Small intestine (tissue), 7 donors: ENCODE measurements around the gene MUL1. TPM values are rescaled to one million over a fixed set of nuclear protein-coding genes. Genes with fewer than 3 reads are reported as not detected.

ENCODE experiments used
- DNase-seq, 2 donors: peaks; one replicate each; pipeline versions ENCODE4 v3.0.0 to v3.0.0-alpha.2; 2013
- FAIRE-seq: peaks from 2 replicates; lab custom pipeline; 2012; peaks lifted over from hg19 to GRCh38; lab: Jason Lieb, UNC
- H3K27ac ChIP-seq, 3 donors: one replicate each; pipeline ENCODE4 v1.5.1; 2013; ENCODE audit warnings: low read length in 2 of 3, mild to moderate bottlenecking in 2 of 3, control low read depth in 1 of 3, inconsistent platforms in 1 of 3, low read depth in 1 of 3, moderate library complexity in 1 of 3
- H3K27me3 ChIP-seq, 3 donors: one replicate each; pipeline ENCODE4 v1.6.1; 2013; ENCODE audit warnings: low read length in 3 of 3, inconsistent platforms in 1 of 3; ENCODE audit not compliant: control insufficient read depth in 3 of 3, insufficient read depth in 3 of 3
- H3K36me3 ChIP-seq, 3 donors: one replicate each; pipeline ENCODE4 v1.6.1; 2013; ENCODE audit warnings: low read length in 3 of 3, inconsistent platforms in 1 of 3, low read depth in 1 of 3, mild to moderate bottlenecking in 1 of 3, moderate library complexity in 1 of 3; ENCODE audit not compliant: control insufficient read depth in 3 of 3, insufficient read depth in 2 of 3
- H3K4me1 ChIP-seq, 3 donors: one replicate each; pipeline ENCODE4 v1.6.1; 2013; ENCODE audit warnings: low read length in 2 of 3, inconsistent platforms in 1 of 3, low read depth in 1 of 3, mild to moderate bottlenecking in 1 of 3, moderate library complexity in 1 of 3; ENCODE audit not compliant: control insufficient read depth in 3 of 3, insufficient read depth in 2 of 3
- H3K4me3 ChIP-seq, 3 donors: one replicate each; pipeline ENCODE4 v1.5.1; 2013; ENCODE audit warnings: low read length in 3 of 3, control low read depth in 1 of 3, inconsistent platforms in 1 of 3, low read depth in 1 of 3, mild to moderate bottlenecking in 1 of 3, moderate library complexity in 1 of 3
- H3K9me3 ChIP-seq, 2 donors: one replicate each; pipeline ENCODE4 v1.6.1; 2013; ENCODE audit warnings: low read depth in 1 of 2, low read length in 1 of 2; ENCODE audit not compliant: control insufficient read depth in 2 of 2, insufficient read depth in 1 of 2
- WGBS, 3 donors: extraction: QIAGEN DNeasy Blood & Tissue Kit; methylation state at CpG; one replicate each; pipeline ENCODE4 v1.1.7; 2013; 5-methylcytosine and 5-hydroxymethylcytosine counted together
- polyA plus RNA-seq, 4 donors: library from polyadenylated mRNA; stranded (reverse) in 3 of 4; unstranded in 1 of 4; fragments of 200-250 nt in 3 of 4; fragments of 120-200 nt in 1 of 4; gene quantifications; one replicate each; pipeline versions ENCODE4 v1.2.1 to v1.2.3, GENCODE V29; 2013
- donor health status: healthy with polysubstance abuse.
- donor health status: control.
- donor health status: control.
- donor health status: Bipolar disorder and iron deficiency.
- donor health status: healthy.

The MUL1 gene
- polyA plus RNA-seq, 4 donors: 6.9 to 22.8 (median 16.7) TPM

GRCh38 chr1:20546637-20547036 is 38.7 kb upstream of the MUL1 start:
- Histone ChIP-seq H3K27ac (no peak overlapping the region), H3K36me3 (no peaks in the 10 kb centered on the region), H3K4me3 (no peak overlapping the region), H3K9me3 (no peaks in the 10 kb centered on the region), H3K4me1 (no peaks in the 10 kb centered on the region), H3K27me3 (peaks cover 0 to 24% (median 11%) of the 10 kb centered on the region in 3 donors)
- WGBS, 3 donors: 72 to 84% (median 81%) methylated on average over 3 of the region's 3 CpGs
- no peak for FAIRE-seq
- DNase-seq: no peak

GRCh38 chr1:20540281-20540680 is 32.3 kb upstream of the MUL1 start:
- Histone ChIP-seq H3K36me3 (no peaks in the 10 kb centered on the region), H3K4me1 (no peaks in the 10 kb centered on the region), H3K27ac (no peak overlapping the region), H3K9me3 (no peaks in the 10 kb centered on the region), H3K27me3 (peaks cover 0 to 23% (median 5%) of the 10 kb centered on the region in 3 donors), H3K4me3 (no peak overlapping the region)
- DNase-seq (no peak), FAIRE-seq (no peak)
- WGBS, 3 donors: 89 to 100% (median 92%) methylated on average over 1 of the region's 1 CpG

- Histone ChIP-seq H3K27ac (no peak overlapping the region), H3K4me1 (no peaks in the 10 kb centered on the region), H3K36me3 (no peaks in the 10 kb centered on the region), H3K9me3 (no peaks in the 10 kb centered on the region), H3K27me3 (peaks cover 0 to 28% (median 5%) of the 10 kb centered on the region in 3 donors), H3K4me3 (no peak overlapping the region)
- 59 to 78% (median 68%) methylated on average over 3 of the region's 3 CpGs for whole genome bisulfite sequencing, 3 donors
- FAIRE-seq (no peak), DNase-seq (no peak)
These were observed 31.0 kb upstream of the MUL1 start for GRCh38 chr1:20538760-20539551.

- no peak for FAIRE-seq
- no peak for DNase-seq
- 13 to 35% (median 24%) methylated on average over 2 of the region's 2 CpGs for WGBS, 3 donors
- no peaks in the 10 kb centered on the region for H3K36me3 ChIP-seq
- H3K9me3 ChIP-seq: no peaks in the 10 kb centered on the region
- H3K27ac ChIP-seq: no peak overlapping the region
- H3K4me1 ChIP-seq: no peaks in the 10 kb centered on the region
- peaks cover 0 to 28% (median 5%) of the 10 kb centered on the region in 3 donors for H3K27me3 ChIP-seq
- H3K4me3 ChIP-seq: no peak overlapping the region
These were observed 30.3 kb upstream of the MUL1 start for GRCh38 chr1:20538227-20538626.

- Histone ChIP-seq H3K27ac (no peak overlapping the region), H3K9me3 (no peaks in the 10 kb centered on the region), H3K36me3 (no peaks in the 10 kb centered on the region), H3K4me3 (no peak overlapping the region), H3K4me1 (no peaks in the 10 kb centered on the region), H3K27me3 (peaks cover 0 to 27% (median 6%) of the 10 kb centered on the region in 3 donors)
- 59 to 62% (median 61%) methylated on average over 12 of the region's 12 CpGs for WGBS, 3 donors
- FAIRE-seq (no peak), DNase-seq (no peak)
These were observed 26.9 kb upstream of the MUL1 start for GRCh38 chr1:20534659-20535417.

- WGBS, 3 donors: 41 to 51% (median 47%) methylated on average over 4 of the region's 4 CpGs
- Histone ChIP-seq H3K27ac (no peak overlapping the region), H3K36me3 (no peaks in the 10 kb centered on the region), H3K9me3 (no peaks in the 10 kb centered on the region), H3K4me3 (no peak overlapping the region), H3K4me1 (no peaks in the 10 kb centered on the region), H3K27me3 (peaks cover 0 to 34% (median 8%) of the 10 kb centered on the region in 3 donors)
- DNase-seq: no peak
- FAIRE-seq: no peak
These were observed 25.7 kb upstream of the MUL1 start for GRCh38 chr1:20533635-20534034.

GRCh38 chr1:20530901-20531300 is 22.9 kb upstream of the MUL1 start:
- Histone ChIP-seq H3K27me3 (peaks cover 0 to 46% (median 8%) of the 10 kb centered on the region in 3 donors), H3K4me1 (no peaks in the 10 kb centered on the region), H3K9me3 (no peaks in the 10 kb centered on the region), H3K4me3 (no peak overlapping the region), H3K27ac (no peak overlapping the region), H3K36me3 (no peaks in the 10 kb centered on the region)
- DNase-seq (no peak), FAIRE-seq (no peak)
- WGBS, 3 donors: 57 to 64% (median 64%) methylated on average over 6 of the region's 6 CpGs

GRCh38 chr1:20530306-20530705 is 22.4 kb upstream of the MUL1 start:
- no peaks in the 10 kb centered on the region for H3K9me3 ChIP-seq
- DNase-seq (no peak), FAIRE-seq (no peak)
- no peaks in the 10 kb centered on the region for H3K4me1 ChIP-seq
- H3K27me3 ChIP-seq: peaks cover 0 to 44% (median 8%) of the 10 kb centered on the region in 3 donors
- WGBS, 3 donors: 21 to 33% (median 27%) methylated on average over 8 of the region's 8 CpGs
- H3K4me3 ChIP-seq: no peak overlapping the region
- no peaks in the 10 kb centered on the region for H3K36me3 ChIP-seq
- H3K27ac ChIP-seq: no peak overlapping the region
